Activated CD8-positive, alpha-beta T cell treated with anti-CD3 and anti-CD28 coated beads for 36 hours (primary cell): ENCODE data around the gene CAV1. TPM values are rescaled to one million over a fixed set of nuclear protein-coding genes. Genes with fewer than 3 reads are reported as not detected.

Experiments
- ATAC-seq: fragments of 200-7000 bp; cut with Tn5 transposase; one replicate; pipeline ENCODE4 v1.10.0; 2021; ENCODE audit warnings: mild to moderate bottlenecking, moderate library complexity
- CTCF ChIA-PET: fragments of 350-600 bp; sonication (Branson Sonifier 250); formaldehyde crosslinking; loops from one replicate; lab custom pipeline; 2021; ENCODE audit warnings: antibody characterized with exemption; lab: Charles Lee
- POLR2A ChIA-PET: fragments of 350-600 bp; sonication (Branson Sonifier 250); formaldehyde crosslinking; loops from one replicate; lab custom pipeline; 2021; ENCODE audit warnings: antibody characterized with exemption; lab: Charles Lee
- DNase-seq: peaks from one replicate; pipeline ENCODE4 v3.0.0-alpha.2; 2020
- H3K27ac Mint-ChIP-seq: one replicate; pipeline ENCODE4 v1.8.0; 2021; ENCODE audit warnings: mild to moderate bottlenecking, mixed read lengths
- H3K27me3 Mint-ChIP-seq: one replicate; pipeline ENCODE4 v1.8.0; 2021; ENCODE audit warnings: mixed read lengths
- H3K36me3 Mint-ChIP-seq: one replicate; pipeline ENCODE4 v1.8.0; 2021; ENCODE audit warnings: low read depth, mixed read lengths
- H3K4me1 Mint-ChIP-seq: one replicate; pipeline ENCODE4 v1.8.0; 2021; ENCODE audit warnings: low read depth, mixed read lengths
- H3K4me3 Mint-ChIP-seq: one replicate; pipeline ENCODE4 v1.8.0; 2021; ENCODE audit warnings: mild to moderate bottlenecking, moderate library complexity, mixed read lengths
- H3K9me3 Mint-ChIP-seq: one replicate; pipeline ENCODE4 v1.8.0; 2021; ENCODE audit warnings: mixed read lengths
- CTCF ChIP-seq: fragments of 200-600 bp; IDR thresholded peaks from one replicate; pipeline ENCODE4 v1.8.0; 2022; ENCODE audit warnings: antibody characterized with exemption, mild to moderate bottlenecking
- intact Hi-C: fragments of 100-400 bp; cut with micrococcal nuclease; formaldehyde crosslinking; loops from one replicate; pipeline ENCODE4 v1.10.0; 2022
- total RNA-seq, 2 experiments: library from RNA; stranded (reverse); gene quantifications; one replicate each; pipeline ENCODE4 v1.2.3, GENCODE V29; 2021

CAV1 gene
- total RNA-seq, 2 experiments from 2014 or later, result 0.18 to 0.74 TPM

DNA sequence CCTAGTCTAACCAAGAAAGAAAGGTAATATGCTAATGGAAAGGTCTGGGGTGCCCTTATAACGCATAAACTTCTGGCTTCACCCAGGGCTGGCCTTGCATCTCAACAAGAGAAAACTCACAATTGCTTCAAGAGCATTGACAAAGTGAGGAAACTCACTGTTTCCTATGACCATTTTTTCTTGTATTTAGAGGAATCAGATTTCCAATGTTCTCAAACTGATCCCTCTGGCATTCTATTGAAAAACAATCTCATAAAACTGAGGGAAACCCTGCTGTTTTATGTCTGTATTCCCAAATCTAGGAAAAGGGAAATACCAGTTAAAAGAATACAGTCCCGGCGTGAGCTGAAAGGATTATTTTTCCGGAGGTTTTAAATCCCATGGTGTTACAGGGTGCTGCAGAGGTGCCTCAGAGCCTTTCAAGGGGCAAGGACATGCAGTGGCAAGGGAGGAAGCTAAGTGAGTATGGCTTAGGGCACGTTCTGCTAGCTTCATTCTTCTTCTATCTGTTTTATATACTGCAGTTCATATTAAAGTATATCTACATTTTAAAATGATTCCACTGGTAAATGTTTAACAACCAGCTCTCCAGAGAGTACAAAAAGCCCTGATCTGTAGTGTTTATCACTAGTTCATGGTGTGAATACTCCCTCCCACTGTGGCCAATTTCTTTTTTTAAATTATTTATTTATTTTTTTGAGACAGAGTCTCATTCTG lies 68.7 kb downstream of the CAV1 start:
- no peaks in the 10 kb centered on the region for H3K36me3 Mint-ChIP-seq

DNA sequence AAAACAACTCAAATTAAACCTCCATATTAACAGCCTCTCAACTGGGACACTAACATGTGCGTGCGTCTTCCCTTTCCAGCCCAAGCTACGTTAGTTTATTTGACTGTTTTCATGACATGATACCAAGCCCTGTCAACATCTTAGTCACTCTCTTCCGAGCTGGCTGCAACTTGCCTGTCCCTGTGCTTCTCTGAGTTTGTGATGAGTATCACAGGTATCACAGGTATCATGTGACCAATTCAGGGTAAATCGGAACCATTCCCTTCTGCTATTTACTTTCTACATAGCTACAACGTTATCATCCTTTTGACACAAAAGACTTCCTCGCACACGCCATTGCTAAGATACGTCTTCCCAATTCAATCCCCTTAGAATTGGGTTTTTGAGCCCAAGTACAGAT lies 70.2 kb downstream of the CAV1 start:
- no peak for ATAC-seq
- H3K4me1 Mint-ChIP-seq, result peaks cover 9% of the 10 kb centered on the region
- H3K4me3 Mint-ChIP-seq, result no peak overlapping the region
- no peak overlapping the region for H3K27ac Mint-ChIP-seq
- ChIA-PET CTCF (interaction anchor here (1.3 to 1.5 kb wide), 2 partner anchors 213 to 215 kb away, joined by 3 to 4 read pairs; no protein-coding TSS in a partner anchor), POLR2A (no interaction called here)
- no peak for DNase-seq
- no peaks in the 10 kb centered on the region for H3K9me3 Mint-ChIP-seq
- peaks cover 35% of the 10 kb centered on the region for H3K27me3 Mint-ChIP-seq
- TF ChIP-seq CTCF, result no peak
- intact Hi-C loops, result no loop called here
- no peaks in the 10 kb centered on the region for H3K36me3 Mint-ChIP-seq

More for the DNA sequence above, 68.7 kb downstream of the CAV1 start:
- no peak for ATAC-seq
- no peak for DNase-seq
- Mint-ChIP-seq H3K4me1 (peaks cover 13% of the 10 kb centered on the region), H3K9me3 (no peaks in the 10 kb centered on the region), H3K27me3 (peaks cover 37% of the 10 kb centered on the region), H3K4me3 (no peak overlapping the region), H3K27ac (no peak overlapping the region)
- POLR2A ChIA-PET, result interaction anchor here (0.7 kb wide), 1 partner anchor 11 kb away, joined by 3 read pairs; no protein-coding TSS in a partner anchor
- intact Hi-C loops, result loop anchor here (2.0 to 5.0 kb wide), 2 partner anchors 194 to 215 kb away; no protein-coding TSS in a partner anchor
- CTCF ChIA-PET, result interaction anchor here (0.6 to 4.0 kb wide), 8 partner anchors 9 to 455 kb away, joined by 3 to 33 read pairs (median 8); no protein-coding TSS in a partner anchor
- TF ChIP-seq CTCF, result no peak

GRCh38 chr7:116597384-116597783 lies 72.5 kb downstream of the CAV1 start:
- Mint-ChIP-seq H3K4me1 (peaks cover 13% of the 10 kb centered on the region), H3K9me3 (no peaks in the 10 kb centered on the region), H3K27me3 (peaks cover 32% of the 10 kb centered on the region), H3K4me3 (no peak overlapping the region), H3K27ac (no peak overlapping the region), H3K36me3 (no peaks in the 10 kb centered on the region)
- intact Hi-C loops, result no loop called here
- TF ChIP-seq CTCF, result no peak
- no peak for DNase-seq
- CTCF ChIA-PET, result interaction anchor here (0.8 to 1.2 kb wide), 2 partner anchors 8 to 417 kb away, joined by 3 to 8 read pairs; no protein-coding TSS in a partner anchor
- ATAC-seq, result no peak
- POLR2A ChIA-PET, result no interaction called here

- Mint-ChIP-seq H3K9me3 (no peaks in the 10 kb centered on the region), H3K27ac (no peak overlapping the region), H3K36me3 (no peaks in the 10 kb centered on the region), H3K4me1 (peaks cover 10% of the 10 kb centered on the region), H3K27me3 (peaks cover 24% of the 10 kb centered on the region), H3K4me3 (no peak overlapping the region)
- ATAC-seq, result no peak
- POLR2A ChIA-PET, result no interaction called here
- no peak for TF ChIP-seq CTCF
- DNase-seq, result no peak
- CTCF ChIA-PET, result interaction anchor here (1.2 kb wide), 1 partner anchor 9 kb away, joined by 8 read pairs; no protein-coding TSS in a partner anchor
- intact Hi-C loops, result no loop called here
These were observed 73.4 kb downstream of the CAV1 start for GRCh38 chr7:116598278-116598677.

GRCh38 chr7:116598861-116599260 lies 74.0 kb downstream of the CAV1 start:
- DNase-seq (no peak), ATAC-seq (no peak)
- Mint-ChIP-seq H3K27me3 (peaks cover 20% of the 10 kb centered on the region), H3K27ac (no peak overlapping the region), H3K36me3 (no peaks in the 10 kb centered on the region), H3K4me3 (no peak overlapping the region), H3K9me3 (no peaks in the 10 kb centered on the region), H3K4me1 (peaks cover 10% of the 10 kb centered on the region)
- intact Hi-C loops, result no loop called here
- TF ChIP-seq CTCF, result no peak
- ChIA-PET CTCF (no interaction called here), POLR2A (no interaction called here)
